B cell (primary cell): ENCODE results near the gene RGR. TPM values are rescaled to one million over a fixed set of nuclear protein-coding genes. Genes with fewer than 3 reads are reported as not detected.

Source experiments
- ATAC-seq: fragments of 200-7000 bp; cut with Tn5 transposase; one replicate; pipeline ENCODE4 v1.10.0; 2021; ENCODE audit warnings: low read depth, mild to moderate bottlenecking, moderate number of reproducible peaks, moderate library complexity
- CTCF ChIA-PET: fragments of 350-600 bp; sonication (Branson Sonifier 250); formaldehyde crosslinking; loops from one replicate; lab custom pipeline; 2021; ENCODE audit warnings: antibody characterized with exemption, inconsistent platforms; lab: Charles Lee
- POLR2A ChIA-PET: fragments of 350-600 bp; sonication (Branson Sonifier 250); formaldehyde crosslinking; loops from one replicate; lab custom pipeline; 2021; ENCODE audit warnings: antibody characterized with exemption; lab: Charles Lee
- DNase-seq: peaks from one replicate; pipeline ENCODE4 v3.0.0; 2013
- H2AFZ ChIP-seq: 2 replicates; pipeline ENCODE4 v1.6.1; 2012; ENCODE audit warnings: mild to moderate bottlenecking, low read depth, low read length; ENCODE audit not compliant: insufficient read depth, poor library complexity, severe bottlenecking
- H3K27ac ChIP-seq, 2 donors: 1 replicate in 1 of 2; 2 replicates in 1 of 2; pipeline ENCODE4 v1.5.1; 2012 to 2013; ENCODE audit warnings: low read length in 2 of 2, mild to moderate bottlenecking in 2 of 2, moderate library complexity in 1 of 2
- H3K27me3 ChIP-seq, 4 experiments: fragments of 200-600 bp in 1 of 4; sonication (generic) in 1 of 4; replicated peaks in 1 of 4; 1 replicate in 2 of 4; 2 replicates in 2 of 4; pipeline versions ENCODE4 v1.6.1 to v1.7.0; 2013 to 2016; ENCODE audit warnings: low read length in 3 of 4, mild to moderate bottlenecking in 2 of 4, mixed read lengths in 1 of 4, moderate library complexity in 1 of 4; ENCODE audit not compliant: insufficient read depth in 4 of 4, control insufficient read depth in 3 of 4; ENCODE audit errors: control extremely low read depth in 1 of 4
- H3K36me3 ChIP-seq, 2 experiments: replicated peaks in 1 of 2; 1 replicate in 1 of 2; 2 replicates in 1 of 2; pipeline versions ENCODE4 v1.6.1 to v1.7.1; 2013; ENCODE audit warnings: low read length in 1 of 2; ENCODE audit not compliant: insufficient read depth in 2 of 2, control insufficient read depth in 1 of 2; ENCODE audit errors: control extremely low read depth in 1 of 2, extremely low read depth in 1 of 2
- H3K4me1 ChIP-seq, 2 donors: fragments of 200-600 bp in 1 of 2; sonication (generic) in 1 of 2; 1 replicate in 1 of 2; 2 replicates in 1 of 2; pipeline versions ENCODE4 v1.5.1 to v1.6.1; 2013 to 2017; ENCODE audit warnings: low read length in 2 of 2; ENCODE audit not compliant: control insufficient read depth in 2 of 2, insufficient read depth in 2 of 2
- H3K4me2 ChIP-seq: replicated peaks from 2 replicates; pipeline ENCODE3; 2012; ENCODE audit warnings: mild to moderate bottlenecking, low read depth, low read length; ENCODE audit not compliant: poor library complexity, severe bottlenecking
- H3K4me3 ChIP-seq, 5 experiments: fragments of 200-600 bp in 1 of 5; sonication (generic) in 1 of 5; 1 replicate in 3 of 5; 2 replicates in 2 of 5; pipeline versions ENCODE4 v1.5.1 to v1.7.0; 2011 to 2016; ENCODE audit warnings: low read length in 4 of 5, mild to moderate bottlenecking in 4 of 5, low read depth in 2 of 5, control low read depth in 1 of 5, moderate library complexity in 1 of 5; ENCODE audit not compliant: insufficient read depth in 1 of 5; ENCODE audit errors: control extremely low read depth in 1 of 5, extremely low read depth in 1 of 5
- H3K79me2 ChIP-seq: fragments of 200-600 bp; sonication (generic); one replicate; pipeline ENCODE4 v1.6.0; 2016; ENCODE audit warnings: low read length; ENCODE audit not compliant: control insufficient read depth, insufficient read depth
- H3K9ac ChIP-seq: fragments of 200-600 bp; sonication (generic); 2 replicates; pipeline ENCODE4 v1.6.1; 2017; ENCODE audit warnings: mild to moderate bottlenecking, low read length, moderate library complexity
- H3K9me3 ChIP-seq, 3 donors: one replicate each; pipeline versions ENCODE4 v1.6.1 to v1.7.1; 2013; ENCODE audit warnings: low read length in 2 of 3; ENCODE audit not compliant: control insufficient read depth in 2 of 3, insufficient read depth in 1 of 3; ENCODE audit errors: control extremely low read depth in 1 of 3
- H4K20me1 ChIP-seq: 2 replicates; pipeline ENCODE4 v1.6.0; 2012; ENCODE audit warnings: mild to moderate bottlenecking, low read length; ENCODE audit not compliant: insufficient read depth, control insufficient read depth, poor library complexity, severe bottlenecking
- H3K27ac Mint-ChIP-seq: one replicate; pipeline ENCODE4 v1.8.0; 2021; ENCODE audit warnings: mixed read lengths
- H3K27me3 Mint-ChIP-seq: one replicate; pipeline ENCODE4 v1.8.0; 2021; ENCODE audit warnings: mixed read lengths
- H3K4me1 Mint-ChIP-seq: one replicate; pipeline ENCODE4 v1.8.0; 2021; ENCODE audit warnings: mixed read lengths
- H3K4me3 Mint-ChIP-seq: one replicate; pipeline ENCODE4 v1.8.0; 2021; ENCODE audit warnings: mixed read lengths
- H3K9me3 Mint-ChIP-seq: one replicate; pipeline ENCODE4 v1.8.0; 2022; ENCODE audit warnings: mixed read lengths; ENCODE audit not compliant: insufficient read depth
- CTCF ChIP-seq: fragments of 200-600 bp; IDR thresholded peaks from one replicate; pipeline ENCODE4 v1.8.0; 2022; ENCODE audit warnings: antibody characterized with exemption, mild to moderate bottlenecking
- EZH2 ChIP-seq: IDR thresholded peaks from 2 replicates; pipeline ENCODE4 v1.6.1; 2012; ENCODE audit warnings: borderline replicate concordance, low read depth, mild to moderate bottlenecking, moderate library complexity, low read length; ENCODE audit not compliant: insufficient read depth, poor library complexity, severe bottlenecking
- WGBS: methylation state at CpG from one replicate; pipeline ENCODE4 v1.1.5; 2013; ENCODE audit warnings: missing lambda C conversion rate; ENCODE audit not compliant: insufficient coverage; 5-methylcytosine and 5-hydroxymethylcytosine counted together
- intact Hi-C: fragments of 100-400 bp; cut with micrococcal nuclease; formaldehyde crosslinking; loops from one replicate; pipeline ENCODE4 v1.10.0; 2022
- polyA plus RNA-seq: library from polyadenylated mRNA; depleted of rRNA; stranded (reverse); fragments of >200 nt; gene quantifications from 2 replicates; pipeline ENCODE4 v1.2.3, GENCODE V29; 2012
- total RNA-seq, 2 donors: library from RNA; stranded (reverse); fragments of 120-200 nt in 1 of 2; gene quantifications; 1 replicate in 1 of 2; 2 replicates in 1 of 2; pipeline versions ENCODE4 v1.2.3 to v1.2.4, GENCODE V29; 2013 to 2022

Gene RGR
- total and polyA plus RNA-seq, 2 donors (not counting 1 experiment from before 2014, with no cell fraction given), result not detected

DNA sequence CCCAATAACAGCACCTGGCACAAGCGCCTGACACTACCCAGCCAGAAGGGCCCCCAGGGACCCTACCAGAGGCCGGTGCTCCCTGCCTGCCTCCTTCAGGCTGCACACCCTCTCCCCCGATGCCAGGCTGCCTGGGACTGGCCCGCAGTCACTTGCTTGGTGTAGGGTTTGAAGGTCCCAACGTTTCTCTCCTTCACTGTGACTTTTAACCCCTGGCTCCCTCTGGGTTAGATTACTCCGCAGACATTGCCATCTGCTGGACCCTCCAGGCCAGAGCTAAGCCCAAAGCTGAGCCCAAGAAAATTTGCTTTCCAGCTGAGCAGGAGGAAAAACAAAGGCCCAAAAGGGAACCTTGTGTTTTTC is 43.6 kb upstream of the RGR start:
- H3K27ac Mint-ChIP-seq, result no peak overlapping the region
- CTCF ChIA-PET, result interaction anchor here (1.1 to 3.3 kb wide), 2 partner anchors 13 to 52 kb away, joined by 3 to 24 read pairs; no protein-coding TSS in a partner anchor

GRCh38 chr10:84201682-84202081 is 43.2 kb upstream of the RGR start:
- H3K4me1 ChIP-seq, result no peaks in the 10 kb centered on the region
- DNase-seq, result no peak
- Mint-ChIP-seq H3K4me3 (no peak overlapping the region), H3K27ac (no peak overlapping the region), H3K9me3 (no peaks in the 10 kb centered on the region), H3K27me3 (peaks cover 23% of the 10 kb centered on the region), H3K4me1 (no peaks in the 10 kb centered on the region)
- H3K27ac ChIP-seq, result no peak overlapping the region
- CTCF ChIA-PET, result interaction anchor here (3.3 kb wide), 1 partner anchor 53 kb away, joined by 24 read pairs; no protein-coding TSS in a partner anchor
- intact Hi-C loops, result no loop called here
- H3K4me2 ChIP-seq, result no peak overlapping the region
- POLR2A ChIA-PET, result no interaction called here
- no peaks in the 10 kb centered on the region for H3K9me3 ChIP-seq
- 93% methylated on average over 6 of the region's 11 CpGs for WGBS
- H3K27me3 ChIP-seq, result peaks cover 0 to 14% (median under 1%) of the 10 kb centered on the region in 4 experiments
- no peak overlapping the region for H3K9ac ChIP-seq
- no peak overlapping the region for H3K4me3 ChIP-seq
- TF ChIP-seq EZH2 (no peak), CTCF (no peak)
- no peak for ATAC-seq
- H2AFZ ChIP-seq, result no peak overlapping the region
- no peaks in the 10 kb centered on the region for H3K79me2 ChIP-seq
- no peaks in the 10 kb centered on the region for H4K20me1 ChIP-seq
- no peaks in the 10 kb centered on the region for H3K36me3 ChIP-seq

More for the DNA sequence above, 43.6 kb upstream of the RGR start:
- intact Hi-C loops, result no loop called here
- DNase-seq (no peak), ATAC-seq (no peak)
- WGBS, result 81% methylated on average over 4 of the region's 6 CpGs
- H3K4me1 Mint-ChIP-seq, result no peaks in the 10 kb centered on the region
- H3K4me1 ChIP-seq, result no peaks in the 10 kb centered on the region
- H3K4me3 ChIP-seq, result no peak overlapping the region
- H3K4me2 ChIP-seq, result no peak overlapping the region
- no peak overlapping the region for H3K9ac ChIP-seq
- H3K27ac ChIP-seq, result no peak overlapping the region
- no peak overlapping the region for H2AFZ ChIP-seq
- H3K36me3 ChIP-seq, result no peaks in the 10 kb centered on the region
- POLR2A ChIA-PET, result no interaction called here
- peaks cover 0 to 18% (median 2%) of the 10 kb centered on the region in 4 experiments for H3K27me3 ChIP-seq
- peaks cover 26% of the 10 kb centered on the region for H3K27me3 Mint-ChIP-seq
- H4K20me1 ChIP-seq, result no peaks in the 10 kb centered on the region
- no peaks in the 10 kb centered on the region for H3K9me3 ChIP-seq
- TF ChIP-seq EZH2 (no peak), CTCF (no peak)
- no peak overlapping the region for H3K4me3 Mint-ChIP-seq
- H3K79me2 ChIP-seq, result no peaks in the 10 kb centered on the region
- H3K9me3 Mint-ChIP-seq, result no peaks in the 10 kb centered on the region
